GM18519 (cell line): ENCODE data around the gene WWC2.
"Not testable (repeated sequence)": the region's sequence is repeated elsewhere in the genome, so short reads cannot be mapped to it uniquely, and the experiment has no call there.

Experiments used
- ATAC-seq: cut with Tn5 transposase; IDR thresholded peaks from one replicate; pipeline ENCODE4 v1.9.1; 2021; ENCODE audit warnings: mild to moderate bottlenecking, moderate library complexity; ENCODE audit not compliant: unreplicated experiment, low FRiP score

WWC2 gene

DNA sequence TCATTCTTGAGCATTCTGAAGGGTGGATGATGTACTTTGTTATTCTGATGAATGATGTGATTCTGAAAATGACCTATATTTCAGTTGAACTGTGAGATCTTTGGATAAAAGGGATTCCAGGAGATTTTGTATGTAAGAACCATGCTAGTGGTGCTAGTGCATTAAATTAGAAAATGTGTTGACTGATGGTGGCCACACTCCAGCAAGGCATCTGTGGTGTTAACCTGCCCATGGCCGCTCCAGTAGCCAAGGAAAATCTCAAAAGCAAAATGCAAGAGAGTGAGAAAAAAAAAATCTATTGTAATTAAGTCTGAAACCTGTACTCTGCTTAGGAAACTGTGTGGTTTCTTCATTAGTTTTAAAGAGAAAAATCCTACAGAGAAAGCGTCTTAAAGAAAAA is 93.5 kb downstream of the WWC2 start:
- no peak for ATAC-seq

DNA sequence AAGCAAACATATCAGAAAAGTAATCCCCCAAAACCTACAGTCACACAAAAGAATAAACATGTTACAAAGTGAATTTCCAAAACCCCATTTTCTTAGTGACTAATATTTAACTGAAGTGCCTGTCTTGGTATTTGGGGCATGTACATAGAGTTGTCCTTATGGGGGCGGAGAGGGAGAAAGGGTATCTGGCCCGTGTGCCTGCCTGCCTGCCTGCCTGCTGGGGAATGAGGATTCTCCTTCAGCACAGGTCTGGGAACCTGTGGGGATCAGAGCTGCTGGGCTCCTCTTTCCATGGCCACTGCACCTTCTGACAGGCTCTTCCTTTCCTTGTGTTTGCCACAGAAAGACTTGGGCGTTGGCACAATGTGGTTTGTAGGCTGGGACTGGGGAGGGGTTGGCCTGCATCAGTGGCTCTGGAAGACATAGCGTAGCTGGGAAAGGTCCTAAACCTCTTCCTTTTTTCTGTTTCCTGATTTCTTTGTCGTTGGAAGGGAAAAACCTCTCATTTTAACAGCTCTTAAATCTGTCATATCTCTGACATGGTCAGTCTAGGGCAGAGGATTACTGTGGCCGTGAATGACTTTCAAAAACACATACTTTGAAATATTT is 94.8 kb downstream of the WWC2 start:
- ATAC-seq = not testable (repeated sequence)

DNA sequence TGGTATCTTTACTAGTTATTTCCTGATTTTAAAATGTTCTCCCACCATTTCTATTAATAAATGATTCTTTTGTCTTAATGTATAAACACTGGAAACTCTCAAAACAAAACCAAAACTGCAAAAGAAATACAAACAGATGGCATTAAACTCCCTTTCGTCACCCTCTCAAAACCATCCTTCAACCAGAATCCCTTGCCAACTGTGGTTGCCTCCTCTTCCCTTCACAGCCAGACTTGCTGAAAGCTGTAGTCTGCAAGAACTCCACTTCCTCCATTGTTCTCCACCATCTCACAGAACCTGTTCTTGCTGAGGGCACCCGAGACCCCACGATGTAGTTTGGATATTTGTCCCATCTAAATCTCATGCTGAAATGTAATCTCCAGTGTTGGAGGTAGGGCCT is 96.5 kb downstream of the WWC2 start:
- ATAC-seq = no peak

DNA sequence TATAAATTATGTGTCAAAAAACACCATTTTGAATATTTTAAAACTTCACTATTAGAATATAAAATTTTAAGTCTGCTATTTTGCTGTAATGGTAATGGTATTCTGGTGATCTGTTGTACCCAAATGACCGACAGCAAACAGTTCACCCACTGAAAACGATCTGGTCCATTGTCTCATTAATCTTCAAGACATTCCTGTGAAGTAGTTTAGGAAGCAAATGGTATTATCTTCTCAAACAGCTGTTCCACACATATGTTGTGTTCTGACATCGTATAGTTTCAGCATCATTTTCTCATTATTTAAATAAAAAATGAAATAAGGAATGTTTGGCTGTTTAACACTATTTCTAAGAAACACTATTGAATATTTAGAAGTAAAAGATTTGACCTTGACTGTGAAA is 98.1 kb downstream of the WWC2 start:
- no peak for ATAC-seq

DNA sequence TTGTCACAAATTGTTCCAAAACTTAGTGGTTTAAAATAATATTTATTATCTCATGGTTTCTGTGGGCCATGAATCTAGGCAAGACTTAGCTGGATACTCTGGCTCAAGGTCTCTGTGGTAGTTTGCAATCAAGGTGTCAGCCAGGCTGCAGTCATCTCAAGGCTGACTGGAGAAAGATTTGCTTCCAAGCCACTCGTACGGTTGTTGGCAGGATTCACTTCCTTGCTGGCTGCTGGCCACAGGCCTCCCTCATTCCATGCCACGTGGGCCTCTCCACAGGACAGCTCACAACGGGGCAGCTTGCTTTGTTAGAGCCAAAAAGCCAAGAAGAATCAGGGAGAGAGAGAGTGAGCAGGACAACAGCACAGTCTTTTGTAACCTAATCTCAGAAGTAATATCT is 101.4 kb downstream of the WWC2 start:
- no peak for ATAC-seq

DNA sequence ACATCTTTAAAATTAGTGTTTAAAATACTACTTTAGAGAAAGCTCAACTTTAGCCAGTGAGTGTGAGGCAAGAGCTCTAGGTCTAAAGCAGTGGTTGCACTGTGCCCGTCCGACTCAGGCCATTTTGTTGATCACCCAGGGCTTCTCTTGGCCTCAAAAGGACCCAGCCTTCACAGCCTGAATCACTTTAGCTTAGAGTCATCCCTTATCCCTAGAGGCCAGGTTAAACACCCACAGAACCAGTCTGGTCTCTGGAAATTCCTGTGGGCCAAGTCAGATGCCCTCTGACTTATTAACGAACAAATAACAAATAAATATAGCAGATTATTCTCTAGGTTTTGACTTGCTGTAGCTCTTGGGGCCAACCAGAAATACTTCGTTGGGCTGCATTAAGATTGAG is 102.3 kb downstream of the WWC2 start:
- ATAC-seq = no peak

DNA sequence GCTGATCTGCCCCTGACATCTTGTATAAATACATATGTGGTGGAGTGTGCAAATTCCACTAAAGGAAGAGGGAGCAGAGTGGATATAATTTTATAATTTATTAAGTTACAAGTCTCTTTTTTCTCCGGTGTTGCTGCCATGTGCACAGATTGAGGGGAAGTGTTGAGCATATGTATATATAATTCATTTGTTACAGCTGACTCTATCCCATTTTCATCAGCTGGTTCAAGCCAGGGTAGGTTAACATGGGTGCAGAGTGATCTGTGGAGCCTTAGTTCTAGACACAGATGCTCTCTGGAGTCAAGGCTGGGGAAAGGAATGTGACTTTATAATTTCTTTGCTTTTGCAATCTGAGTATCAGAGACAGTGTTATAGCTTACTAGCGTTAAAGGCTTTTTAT is 103.5 kb downstream of the WWC2 start:
- ATAC-seq = no peak

DNA sequence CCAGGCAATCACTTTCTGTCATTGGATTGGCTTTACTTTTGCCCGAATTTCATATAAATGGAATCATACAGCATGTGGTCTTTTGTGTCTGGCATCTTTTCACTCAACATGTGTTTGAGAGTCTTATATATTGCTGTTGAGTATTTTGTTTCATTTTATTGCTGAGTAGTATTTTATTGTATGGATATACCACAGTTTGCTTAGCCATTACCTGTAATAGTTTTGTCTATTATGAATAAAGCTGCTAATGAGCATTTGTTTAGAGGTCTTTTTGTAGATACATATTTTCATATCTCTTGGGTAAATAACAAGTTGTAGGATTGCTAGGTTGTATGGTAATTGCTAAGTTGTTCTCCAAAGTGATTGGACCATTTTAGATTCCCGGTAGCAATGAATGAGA is 105.7 kb downstream of the WWC2 start:
- no peak for ATAC-seq

DNA sequence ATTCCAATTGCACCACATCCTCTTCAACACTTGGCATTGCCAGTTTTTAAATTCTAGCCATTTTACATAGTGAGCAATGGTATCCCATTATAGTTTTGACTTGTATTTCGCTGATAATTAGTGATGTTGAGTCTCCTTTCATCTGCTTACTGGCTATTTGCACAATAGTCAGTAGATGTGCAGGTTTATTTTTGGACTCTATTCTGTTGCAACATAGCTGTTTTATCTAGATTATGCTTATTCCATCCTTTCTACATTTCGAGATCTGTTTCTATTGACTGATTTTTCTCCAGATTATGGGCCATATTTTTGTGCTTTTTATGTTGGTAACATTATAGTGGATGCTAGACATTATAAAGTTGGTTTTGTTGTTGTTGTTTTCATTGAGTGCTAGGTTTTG is 106.1 kb downstream of the WWC2 start:
- ATAC-seq = no peak

DNA sequence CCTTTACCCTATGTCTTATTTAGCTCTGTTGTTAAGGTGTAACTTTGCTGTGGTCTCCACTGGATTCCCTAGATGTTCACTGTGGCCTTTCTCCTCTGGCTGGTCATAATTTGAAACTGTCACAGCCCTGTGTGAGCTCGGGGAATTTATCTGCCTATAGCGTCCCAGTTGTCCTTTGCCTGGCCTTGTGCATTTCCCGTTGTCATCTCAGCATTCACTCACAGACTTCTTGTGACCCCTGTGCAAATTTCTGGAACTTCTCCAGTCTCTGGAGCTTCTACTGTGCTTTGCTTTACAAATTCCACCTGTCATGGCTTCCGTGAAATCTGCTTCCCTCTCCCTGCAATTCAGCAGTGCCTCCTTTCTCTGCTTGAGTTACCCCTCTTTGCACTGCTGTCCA is 106.7 kb downstream of the WWC2 start:
- no peak for ATAC-seq

DNA sequence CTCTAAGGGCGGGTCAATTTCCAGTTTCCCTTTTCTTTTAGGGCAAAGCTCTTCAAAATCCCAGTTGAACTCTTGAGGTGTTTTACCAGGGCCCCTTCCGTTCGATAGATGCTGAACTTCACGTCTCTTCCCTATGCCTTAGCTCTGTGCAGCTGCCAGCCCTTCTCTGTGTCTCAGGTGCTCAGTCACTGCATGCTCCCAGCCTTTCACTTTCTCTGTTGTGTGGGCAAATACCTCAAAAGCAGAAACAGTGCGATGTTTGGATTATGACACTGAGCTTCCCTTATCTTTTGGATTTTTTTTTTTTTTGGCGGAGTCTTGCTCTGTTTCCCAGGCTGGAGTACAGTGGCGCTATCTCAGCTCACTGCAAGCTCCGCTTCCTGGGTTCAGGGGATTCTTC is 112.5 kb downstream of the WWC2 start:
- ATAC-seq = no peak

DNA sequence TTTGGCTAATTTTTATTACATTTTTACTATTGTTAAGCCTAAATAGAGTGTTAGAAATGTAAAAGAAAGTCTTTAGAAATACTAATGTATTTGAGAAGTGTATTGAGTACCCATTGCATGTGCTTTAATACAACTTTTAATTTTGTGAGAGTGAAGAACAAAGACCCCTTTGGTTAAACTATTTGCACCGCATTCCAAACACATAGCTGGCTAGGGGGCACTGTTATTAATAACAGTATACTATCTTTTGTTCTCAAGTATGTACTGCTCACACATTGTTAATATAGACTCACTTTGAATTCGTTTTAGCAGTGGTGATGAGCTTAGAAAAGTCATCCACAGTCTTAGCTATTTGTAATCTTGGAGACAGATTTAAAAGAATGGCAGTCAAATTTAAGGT is 114.9 kb downstream of the WWC2 start:
- ATAC-seq = no peak

DNA sequence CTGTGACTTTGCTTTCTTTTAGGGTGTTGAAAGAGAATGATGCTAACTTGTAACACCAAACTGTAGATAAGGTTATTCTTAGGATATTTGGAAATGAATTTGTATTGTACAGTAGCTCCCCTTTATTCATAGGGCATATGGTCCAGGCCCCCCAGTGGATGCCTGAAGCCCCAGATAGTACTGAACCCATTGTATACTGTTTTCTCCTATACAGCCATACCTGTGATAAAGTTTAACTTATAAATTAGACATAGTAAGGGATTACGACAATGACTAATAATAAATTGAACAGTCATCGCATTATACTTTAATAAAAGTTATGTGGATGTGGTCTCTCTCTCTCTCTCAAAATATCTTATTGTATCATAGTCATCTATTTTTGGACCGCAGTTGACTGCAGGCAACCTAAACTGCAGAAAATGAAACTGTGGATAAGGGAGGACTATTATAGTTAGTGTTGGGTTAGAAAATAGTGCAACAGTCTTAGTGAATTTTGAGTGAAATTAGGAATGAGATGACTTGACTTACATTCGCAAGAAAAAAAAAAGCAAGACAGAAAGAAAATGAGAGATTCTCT is 115.9 kb downstream of the WWC2 start:
- ATAC-seq = no peak

DNA sequence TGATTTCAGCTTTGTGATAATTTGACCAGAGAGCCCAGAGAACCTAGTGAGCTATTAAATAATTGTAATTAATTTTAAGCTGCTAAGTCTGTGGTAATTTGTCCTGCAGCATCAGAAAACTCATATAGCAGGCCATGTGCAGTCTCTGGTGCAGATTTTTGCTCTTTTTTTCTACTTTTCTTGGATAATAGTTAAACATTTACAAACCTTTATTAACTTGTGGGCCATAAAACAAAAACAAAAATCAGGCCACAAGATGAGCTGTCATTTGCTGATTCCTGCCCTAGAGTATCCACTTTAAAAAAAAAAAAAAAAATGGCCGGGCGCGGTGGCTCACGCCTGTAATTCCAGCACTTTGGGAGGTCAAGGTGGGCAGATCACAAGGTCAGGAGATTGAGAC is 121.2 kb downstream of the WWC2 start:
- ATAC-seq = no peak

DNA sequence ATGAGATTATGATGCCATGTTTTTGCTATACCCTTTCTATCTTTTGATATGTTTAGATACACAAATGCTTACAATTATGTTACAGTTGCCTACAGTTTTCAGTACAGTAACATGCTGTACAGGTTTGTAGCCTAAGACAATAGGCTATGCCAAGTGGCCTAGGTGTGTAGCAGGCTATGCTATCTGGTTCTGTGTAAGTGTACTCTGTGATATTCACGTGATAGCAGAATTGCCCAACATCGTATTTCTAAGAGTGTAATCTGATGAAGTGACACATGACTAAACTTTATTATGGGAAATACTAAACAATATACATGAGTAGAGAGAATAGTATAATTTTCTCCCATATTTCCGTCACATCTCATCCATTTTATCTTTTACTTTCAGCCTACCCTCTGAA is 124.0 kb downstream of the WWC2 start:
- no peak for ATAC-seq

DNA sequence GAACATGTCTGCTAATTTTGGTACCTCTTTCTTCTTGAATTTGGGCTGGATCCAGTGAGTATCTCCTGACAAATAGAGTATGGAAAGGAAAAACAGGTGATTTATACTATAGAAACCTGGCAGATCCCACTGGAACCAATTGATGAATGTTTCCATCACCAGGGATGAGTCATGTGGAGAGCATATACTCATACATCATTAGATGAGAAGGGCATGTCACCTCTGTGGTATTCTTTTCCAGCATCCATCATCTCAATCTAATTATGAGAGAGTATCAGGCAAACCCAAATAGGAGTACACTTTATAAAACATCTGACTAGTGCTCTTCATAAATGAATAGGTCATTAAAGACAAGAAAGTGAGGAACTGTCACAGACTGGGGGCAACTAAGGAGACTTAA is 130.3 kb downstream of the WWC2 start:
- ATAC-seq = no peak

DNA sequence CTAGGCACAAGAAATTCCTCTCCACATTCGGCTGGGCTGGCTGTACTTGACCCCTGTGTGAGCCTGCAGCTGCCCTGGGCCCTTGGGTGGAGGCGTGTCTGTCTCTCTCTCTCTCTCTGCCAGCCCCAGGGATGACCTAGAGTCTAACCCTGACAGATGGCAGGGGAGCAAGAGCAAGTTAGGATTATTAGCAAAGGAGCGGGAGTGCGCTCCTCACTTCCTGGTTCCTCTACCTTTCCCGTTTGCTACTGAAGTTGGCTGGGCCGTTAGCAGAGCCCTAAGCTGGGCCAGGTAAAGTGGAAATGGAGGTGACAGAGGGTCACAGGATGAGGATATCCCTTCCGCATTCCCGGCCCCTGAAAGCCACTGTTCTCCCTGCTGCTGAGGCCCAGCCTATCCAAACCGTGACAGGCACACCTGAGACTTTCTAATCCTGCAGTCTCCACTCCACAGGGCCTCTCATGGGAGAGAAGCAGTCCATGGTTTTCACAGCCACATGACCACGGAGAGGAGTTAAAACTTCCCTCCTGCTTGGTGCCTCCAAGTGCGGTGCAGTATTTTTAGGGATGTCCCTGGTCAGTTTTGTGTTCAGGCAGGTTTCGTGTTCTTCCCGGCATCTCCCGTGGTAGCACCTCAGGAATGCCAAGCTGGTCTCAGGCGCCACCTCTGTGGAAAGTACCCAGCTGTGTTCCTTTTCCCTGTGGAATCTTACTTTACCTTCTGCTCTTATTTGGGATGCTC is 141.7 kb downstream of the WWC2 start:
- ATAC-seq = no peak

DNA sequence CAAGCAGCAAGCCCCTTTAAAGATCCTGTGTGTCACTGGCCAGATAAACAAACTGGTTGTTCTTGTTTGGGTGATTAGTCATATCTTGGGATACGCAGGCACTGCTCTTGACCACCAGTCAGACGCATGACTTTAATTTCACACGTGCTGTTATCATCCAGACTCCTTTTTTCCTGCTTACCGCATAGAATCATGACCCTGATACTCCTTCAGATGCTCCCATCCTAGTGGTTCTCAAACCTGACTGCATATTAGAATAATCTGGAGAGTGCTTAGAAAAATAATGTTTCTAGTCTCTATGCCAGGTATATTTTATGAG is 142.2 kb downstream of the WWC2 start:
- ATAC-seq = no peak

DNA sequence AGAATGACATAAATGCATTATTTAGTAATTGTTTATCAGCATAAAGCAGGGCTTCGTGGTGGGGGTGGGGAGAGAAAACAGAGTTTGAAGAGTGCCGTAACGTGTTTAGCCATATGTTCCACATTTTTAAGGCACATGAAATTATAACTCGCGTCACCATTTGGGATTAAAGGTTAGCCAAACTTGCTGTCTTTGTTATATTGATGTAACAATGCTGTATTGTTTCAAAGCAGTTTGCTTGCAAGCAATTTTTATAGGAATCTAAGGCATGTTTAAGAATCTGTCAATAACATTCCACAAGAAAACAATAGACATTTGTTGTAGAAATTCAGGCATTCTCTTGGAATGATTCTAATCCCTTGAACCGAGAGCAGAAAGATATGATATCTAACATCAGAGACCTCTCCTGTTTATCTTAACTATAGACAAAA is 142.7 kb downstream of the WWC2 start:
- no peak for ATAC-seq

DNA sequence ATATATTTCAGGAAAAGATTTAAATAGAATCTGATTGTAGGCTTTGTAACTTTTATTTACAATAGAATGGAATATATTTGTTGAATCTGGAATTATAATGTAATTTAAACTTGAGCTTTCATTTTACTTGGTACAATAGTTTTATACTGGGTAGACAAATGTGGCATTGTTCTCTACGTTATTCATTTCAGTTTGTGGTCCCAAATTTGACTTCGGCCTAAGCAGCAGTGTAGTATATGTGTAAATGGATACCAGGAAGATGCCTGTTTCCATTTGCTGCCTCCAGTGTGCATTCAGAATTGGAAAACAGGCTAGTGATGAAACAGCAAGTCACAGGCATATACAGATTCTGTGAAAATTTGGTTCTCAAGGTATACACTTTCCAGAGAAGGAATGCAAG is 143.2 kb downstream of the WWC2 start:
- no peak for ATAC-seq

DNA sequence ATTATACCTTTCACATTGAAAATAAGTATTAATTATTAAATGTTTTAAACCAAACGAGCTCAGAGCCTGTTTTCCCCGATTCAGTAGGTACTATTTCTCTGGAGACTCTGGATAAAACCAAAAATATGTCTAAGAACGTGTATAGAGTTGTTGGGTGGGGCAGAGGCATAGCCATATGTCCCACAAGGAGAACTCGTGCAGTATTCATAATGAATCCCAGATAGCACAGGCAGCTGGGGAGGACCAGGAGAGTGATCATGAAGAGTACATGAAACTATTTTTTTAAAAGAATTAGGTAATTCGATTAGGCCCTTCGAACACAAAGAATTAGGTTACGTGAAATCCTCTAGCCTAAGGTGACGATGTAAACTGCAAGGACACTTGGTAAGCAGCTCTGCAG is 145.0 kb downstream of the WWC2 start:
- no peak for ATAC-seq

DNA sequence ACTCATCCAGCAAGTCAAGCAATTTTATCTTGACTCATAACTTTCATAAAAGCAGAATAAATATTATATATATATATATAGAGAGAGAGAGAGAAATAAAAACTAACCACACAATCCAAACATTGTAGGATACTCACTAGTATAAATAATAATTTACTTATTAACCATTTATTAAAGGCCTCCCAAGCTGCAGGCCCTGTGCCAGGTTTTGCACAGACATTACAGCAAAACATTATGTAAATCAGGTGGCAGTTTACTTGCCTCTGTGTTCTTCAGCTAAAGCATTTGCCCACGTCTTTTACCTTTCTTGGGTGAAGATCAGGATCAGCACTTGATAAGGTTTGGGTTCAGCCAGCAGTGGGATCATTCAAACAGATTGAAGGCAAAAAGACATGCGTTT is 145.4 kb downstream of the WWC2 start:
- no peak for ATAC-seq
